GM21529 (cell line): ENCODE measurements around the gene CCDC63.

Source experiments
- ATAC-seq: cut with Tn5 transposase; IDR thresholded peaks from one replicate; pipeline ENCODE4 v1.9.1; 2021; ENCODE audit not compliant: unreplicated experiment

The CCDC63 gene

DNA sequence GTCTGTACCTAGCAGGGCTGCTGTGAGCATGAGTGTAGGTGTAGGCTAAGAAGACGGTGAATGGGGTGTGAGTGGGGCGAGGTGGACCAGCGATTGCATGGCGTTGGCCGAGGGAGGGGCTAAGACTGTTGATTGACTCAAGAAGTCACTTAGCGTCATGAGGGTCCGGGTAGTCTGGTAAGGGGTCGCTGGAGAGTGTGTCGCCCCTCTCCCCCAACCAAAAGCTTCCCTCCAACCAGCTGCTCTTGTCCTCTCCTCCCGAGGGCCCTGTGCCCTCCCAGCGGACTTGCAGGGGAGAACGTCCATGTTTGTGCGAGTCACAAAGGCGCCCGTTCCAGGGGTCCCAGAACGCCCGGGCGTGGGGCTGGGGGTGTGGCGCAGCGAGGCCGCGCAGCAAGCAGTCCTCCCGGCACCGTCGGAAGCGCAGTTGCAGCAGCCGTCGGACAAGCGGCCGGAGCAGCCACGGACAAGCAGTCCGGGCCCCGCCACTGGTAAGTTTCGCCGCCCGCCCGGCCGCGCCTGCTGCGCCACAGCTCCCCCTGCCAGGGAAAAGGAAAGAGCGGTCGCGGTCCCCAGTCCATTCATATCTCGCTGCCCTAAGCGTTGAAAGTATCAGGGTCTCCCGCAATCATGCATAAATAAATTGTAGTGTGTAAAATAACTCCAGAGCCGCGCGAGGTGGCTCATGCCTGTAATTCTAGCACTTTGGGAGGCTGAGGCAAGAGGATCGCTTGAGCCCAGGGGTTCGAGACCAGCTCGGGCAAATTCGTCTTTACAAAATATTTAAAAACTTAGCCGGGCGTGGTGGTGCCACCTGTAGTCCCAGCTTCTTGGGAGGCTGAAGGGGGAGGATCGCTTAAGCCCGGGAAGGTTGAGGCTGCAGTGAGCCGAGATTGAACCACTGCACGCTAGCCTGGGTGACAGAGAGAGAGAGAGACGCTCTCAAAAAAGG is at the start of gene CCDC63:
TSS of gene CCDC63 (plus strand) at position 373 of the 952 bp plus-strand sequence. CDS start 5,968 bp downstream, outside the sequence.
- ATAC-seq: no peak

DNA sequence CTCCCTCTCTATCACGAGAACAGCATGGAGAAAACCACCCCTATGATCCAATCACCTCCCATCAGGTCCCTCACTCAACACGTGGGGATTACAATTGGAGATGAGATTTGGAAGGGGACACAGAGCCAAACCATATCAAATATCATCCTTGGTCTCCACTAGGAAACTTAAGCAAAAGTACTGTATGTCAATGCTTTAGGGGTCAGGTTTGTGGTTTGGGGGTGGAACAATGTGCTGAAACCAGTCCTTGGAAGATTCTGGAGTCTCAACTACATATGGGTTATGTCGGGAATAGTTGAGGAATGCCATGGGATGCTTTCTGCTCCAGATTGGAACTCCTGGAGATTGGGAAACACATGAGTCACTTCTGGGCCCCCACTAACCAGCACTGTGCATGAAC is 48.3 kb upstream of the CCDC63 start:
- ATAC-seq: no peak

DNA sequence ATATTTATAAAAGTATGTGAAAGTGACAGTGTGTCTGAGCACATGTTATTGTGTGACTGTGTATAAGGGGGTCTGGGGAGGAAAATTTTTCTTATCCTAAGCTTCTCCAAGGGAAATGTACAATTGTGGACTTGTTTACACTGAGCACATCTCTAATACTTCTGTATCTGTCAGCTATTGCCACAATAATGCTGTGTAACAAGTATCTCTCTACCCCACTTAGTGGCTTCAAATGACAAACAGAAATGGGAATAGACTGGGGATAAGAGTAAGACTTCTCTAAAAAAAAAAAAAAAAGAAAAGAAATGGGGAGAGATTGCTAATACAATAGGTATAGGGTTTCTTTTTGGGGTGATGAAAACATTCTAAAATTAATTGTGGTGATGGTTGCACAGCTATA is 44.3 kb upstream of the CCDC63 start:
- no peak for ATAC-seq

DNA sequence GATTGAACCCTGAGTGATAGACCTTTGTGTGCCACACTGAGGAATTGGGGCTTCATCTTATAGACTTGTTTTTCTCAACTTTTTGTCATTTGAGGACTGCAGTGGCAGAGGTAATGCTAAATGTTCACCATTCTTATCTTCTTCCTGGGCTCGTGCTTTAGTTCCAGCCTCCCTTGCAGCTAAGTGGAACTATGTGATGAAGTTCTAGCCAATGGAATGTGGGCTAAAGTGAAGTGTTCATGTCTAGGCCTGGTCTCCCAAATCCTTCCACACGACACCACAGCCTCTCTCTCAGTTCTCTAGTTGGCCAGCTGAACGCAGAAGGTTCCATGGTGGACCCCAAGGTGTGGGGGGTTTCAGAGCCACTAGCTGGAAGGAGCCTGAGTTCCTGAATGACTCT is 42.4 kb upstream of the CCDC63 start:
- ATAC-seq: no peak

DNA sequence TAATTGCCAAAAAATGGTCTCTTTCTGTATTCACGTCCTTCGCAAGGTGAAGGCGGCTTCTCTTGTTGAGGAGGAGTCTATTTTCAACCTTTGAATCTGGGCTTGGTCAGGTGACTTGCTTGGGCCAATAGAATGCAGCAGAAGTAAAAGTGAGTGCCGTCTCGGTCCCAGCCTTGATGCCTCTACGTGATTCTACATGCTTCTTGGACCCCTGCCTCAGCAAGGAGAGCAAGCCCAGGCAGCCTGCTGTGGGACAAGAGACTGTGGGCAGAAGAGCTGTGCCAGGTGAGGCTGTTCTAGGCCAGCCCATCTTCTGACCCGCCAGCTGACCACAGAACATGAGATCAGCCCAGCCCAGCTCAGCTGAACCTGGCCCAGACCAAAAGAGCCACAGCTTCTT is 39.1 kb upstream of the CCDC63 start:
- no peak for ATAC-seq

DNA sequence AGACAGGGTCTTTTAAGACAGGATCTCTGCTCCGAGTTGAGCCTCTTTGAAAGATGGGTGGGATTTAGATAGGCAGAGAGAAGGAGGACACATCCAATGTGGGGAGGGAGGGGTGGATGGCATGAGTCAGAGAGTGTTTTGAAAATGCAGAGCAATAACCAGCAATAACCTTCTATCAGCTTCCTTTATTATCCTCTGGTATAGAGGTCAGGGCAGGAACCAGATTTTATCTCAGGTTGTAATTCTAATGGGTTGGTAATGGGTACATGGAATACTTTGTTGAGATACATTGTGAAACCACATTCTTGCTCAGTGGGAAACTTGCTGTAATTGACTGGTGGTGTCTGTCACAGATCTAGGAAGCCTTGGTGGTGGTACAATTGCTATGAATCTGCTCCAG is 37.6 kb upstream of the CCDC63 start:
- no peak for ATAC-seq

DNA sequence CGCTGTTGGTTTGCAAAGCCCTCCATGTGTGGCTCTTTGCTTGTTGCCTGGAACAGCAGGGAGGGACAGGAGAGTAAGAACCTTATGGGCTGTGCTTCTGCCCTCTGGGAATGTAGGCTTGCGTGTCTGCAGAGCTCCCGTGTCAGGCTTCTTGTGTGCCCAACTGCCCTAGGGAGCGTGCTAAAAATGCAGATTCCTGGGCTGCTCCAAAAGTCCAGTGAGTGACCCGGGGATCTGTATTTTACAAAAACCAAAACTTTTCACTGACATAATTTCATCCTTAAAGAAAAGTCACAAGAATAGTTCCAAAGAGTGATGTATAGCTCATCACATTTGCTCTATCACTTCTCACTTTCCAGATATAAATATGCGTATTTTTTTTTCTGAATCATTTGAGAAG is 34.8 kb upstream of the CCDC63 start:
- no peak for ATAC-seq

DNA sequence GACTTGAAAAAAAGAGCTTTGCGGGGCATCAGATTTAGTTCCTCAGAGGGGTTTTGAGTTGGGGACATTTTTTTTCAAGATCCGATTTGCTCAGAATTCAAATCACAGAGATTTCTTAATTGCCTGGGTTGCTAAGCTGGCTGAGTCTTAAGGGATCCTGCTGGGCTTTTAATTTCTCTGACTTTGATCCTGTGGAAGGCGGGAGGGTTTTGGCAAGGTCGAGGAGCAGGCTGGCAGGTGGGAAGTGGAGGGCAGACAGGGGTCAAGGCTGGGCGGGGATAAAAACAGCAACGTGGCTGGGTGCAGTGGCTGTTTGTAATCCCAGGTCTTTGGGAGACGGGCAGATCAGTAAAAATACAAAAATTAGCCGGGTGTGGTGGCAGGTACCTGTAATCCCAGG is 33.5 kb upstream of the CCDC63 start:
- no peak for ATAC-seq

DNA sequence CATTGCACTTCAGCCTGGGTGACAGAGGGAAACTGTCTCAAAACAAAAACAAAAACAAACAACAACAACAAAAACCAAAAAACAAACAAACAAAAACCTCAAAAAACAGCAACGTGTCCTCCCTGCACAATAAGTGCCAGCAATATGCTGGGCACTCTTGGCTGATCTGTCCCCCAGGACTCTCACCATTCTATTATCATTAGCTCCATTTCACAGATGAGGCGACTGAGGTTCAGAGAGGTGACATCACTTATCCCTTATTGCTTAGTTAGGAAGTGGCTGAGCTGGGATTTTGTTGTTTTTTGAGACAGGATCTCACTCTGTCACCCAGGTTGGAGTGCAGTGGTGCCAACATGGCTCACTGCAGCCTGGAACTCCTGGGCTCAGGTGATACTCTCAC is 33.0 kb upstream of the CCDC63 start:
- no peak for ATAC-seq

DNA sequence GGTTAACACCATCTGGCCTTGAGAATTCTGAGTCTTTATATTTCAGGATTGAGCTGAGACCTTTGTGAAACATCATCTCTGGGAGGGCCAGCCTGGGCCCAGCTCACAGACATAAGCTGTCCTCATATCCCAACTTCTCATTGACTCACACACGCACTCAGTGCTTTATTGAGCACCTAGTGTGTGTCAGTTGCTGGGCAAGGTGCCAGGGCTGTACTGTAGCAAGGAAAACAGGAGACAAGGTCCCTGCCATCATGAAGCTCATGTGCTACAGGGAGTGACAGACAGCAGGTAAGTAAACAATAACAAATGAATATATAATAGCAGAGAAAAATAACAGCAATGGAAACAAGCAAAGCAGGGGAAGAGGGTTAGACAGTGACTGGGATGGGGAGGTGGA is 30.5 kb upstream of the CCDC63 start:
- no peak for ATAC-seq

DNA sequence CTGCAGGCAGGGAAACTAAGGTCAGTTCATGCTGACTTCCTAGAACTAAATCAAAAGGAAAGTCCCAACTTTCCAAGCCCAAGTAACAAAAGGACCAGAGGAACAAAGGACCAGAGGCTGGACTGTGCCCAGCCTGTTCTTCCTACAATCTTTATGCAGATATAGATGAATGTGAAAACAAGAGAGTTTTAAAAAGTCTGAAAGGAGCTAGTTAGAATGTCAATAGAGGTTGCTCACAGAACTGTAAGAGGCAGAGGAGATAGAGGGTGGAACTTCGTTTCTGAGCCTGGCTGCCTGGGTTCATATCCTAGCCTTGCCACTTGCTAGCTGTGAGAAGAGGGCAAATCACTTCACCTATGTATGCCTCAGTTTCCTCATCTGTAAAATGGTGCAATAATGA is 30.0 kb upstream of the CCDC63 start:
- ATAC-seq: no peak

DNA sequence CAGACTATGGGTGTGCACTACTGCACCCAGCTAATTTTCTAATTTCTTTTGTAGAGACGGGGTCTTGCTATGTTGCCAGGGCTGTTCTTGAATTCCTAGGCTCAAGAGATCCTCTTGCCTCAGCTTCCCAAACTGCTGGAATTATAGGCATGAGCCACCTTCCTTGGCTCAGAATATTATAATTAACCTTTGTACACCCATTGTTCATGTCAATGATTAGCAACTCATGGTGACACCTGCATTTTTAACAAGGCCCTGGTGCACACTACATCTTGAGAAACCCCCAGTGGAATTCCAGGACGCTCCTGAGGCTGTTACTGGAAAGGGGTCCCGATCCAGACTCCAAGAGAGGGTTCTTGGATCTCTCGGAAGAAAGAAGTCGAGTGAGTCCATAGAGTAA is 28.3 kb upstream of the CCDC63 start:
- no peak for ATAC-seq

DNA sequence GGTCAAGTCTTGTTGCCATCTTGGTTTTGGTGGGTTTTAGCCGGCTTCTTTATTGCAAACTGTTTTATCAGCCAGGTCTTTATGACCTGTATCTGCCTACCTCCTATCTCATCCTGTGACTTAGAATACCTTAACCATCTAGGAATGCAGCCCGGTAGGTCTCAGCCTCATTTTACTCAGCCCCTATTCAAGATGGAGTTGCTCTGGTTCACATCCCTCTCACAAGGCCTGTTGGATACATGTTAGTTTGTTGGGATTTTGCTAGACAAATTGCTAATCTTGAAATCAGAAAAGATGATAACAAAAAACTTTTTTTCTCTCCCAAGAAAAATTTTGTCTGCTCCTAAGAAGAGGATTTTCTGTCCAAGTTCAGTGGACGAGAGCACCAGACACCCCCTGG is 27.6 kb upstream of the CCDC63 start:
- ATAC-seq: no peak

DNA sequence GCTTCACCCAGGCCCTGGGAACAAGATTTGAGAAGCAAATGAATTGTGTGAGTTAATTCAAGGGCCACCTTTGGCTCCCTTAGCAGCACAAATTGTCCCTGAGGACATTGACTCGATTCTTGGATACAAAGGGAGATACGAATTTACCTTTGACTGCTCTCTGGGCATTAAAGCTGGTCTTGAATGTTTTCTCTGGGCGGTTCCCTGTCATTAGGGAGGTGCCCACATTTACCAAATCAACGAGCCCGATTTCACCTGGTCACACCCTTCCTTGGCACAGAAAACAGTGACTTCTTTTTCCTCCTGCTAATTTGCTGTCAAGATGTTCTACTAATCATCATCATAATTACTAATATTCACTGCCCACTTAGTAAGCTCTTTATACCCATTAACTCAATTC is 27.1 kb upstream of the CCDC63 start:
- ATAC-seq: no peak

DNA sequence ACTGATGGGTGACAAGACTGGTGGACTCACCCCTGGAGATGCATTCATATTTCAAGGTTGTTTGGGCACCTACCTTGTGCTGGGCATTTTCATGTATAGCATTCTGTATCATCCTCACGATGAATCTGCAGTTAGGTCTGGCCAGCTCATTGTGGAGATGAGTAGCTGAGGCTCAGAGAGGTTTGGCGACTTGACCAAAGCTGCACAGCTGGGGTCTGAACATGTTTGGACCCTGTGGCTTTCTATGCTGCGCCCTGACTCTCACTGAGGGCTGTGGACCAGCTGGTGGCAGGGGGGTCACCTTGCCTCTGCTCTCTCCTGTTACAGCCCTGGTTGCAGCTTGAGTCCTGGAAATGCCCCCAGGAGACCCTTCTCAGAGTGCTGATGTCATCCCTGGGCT is 24.9 kb upstream of the CCDC63 start:
- ATAC-seq: no peak

DNA sequence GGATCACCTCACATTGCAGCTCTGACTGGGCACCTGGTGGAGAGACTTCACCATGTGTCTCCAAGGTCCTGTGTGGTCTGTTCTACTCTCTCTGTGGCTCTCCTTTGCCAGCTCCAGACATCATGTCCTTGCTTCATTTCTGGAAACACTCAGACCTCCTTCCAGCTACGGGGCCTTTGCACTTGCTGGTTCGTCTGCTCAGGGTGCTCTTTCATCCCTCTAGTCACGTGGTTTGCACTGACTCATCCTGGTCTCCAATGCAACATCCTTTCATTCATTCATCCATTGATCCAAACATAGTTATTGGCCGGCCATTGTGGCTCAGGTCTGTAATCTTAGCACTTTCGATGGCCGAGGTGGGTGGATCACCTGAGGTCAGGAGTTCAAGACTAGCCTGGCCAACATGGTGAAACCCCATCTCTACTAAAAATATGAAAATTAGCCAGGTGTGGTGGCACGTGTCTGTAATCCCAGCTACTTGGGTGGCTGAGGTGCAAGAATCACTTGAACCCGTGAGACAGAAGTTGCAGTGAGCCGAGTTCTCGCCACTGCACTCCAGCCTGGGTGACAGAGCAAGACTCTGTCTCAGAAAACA is 23.9 kb upstream of the CCDC63 start:
- ATAC-seq: no peak

DNA sequence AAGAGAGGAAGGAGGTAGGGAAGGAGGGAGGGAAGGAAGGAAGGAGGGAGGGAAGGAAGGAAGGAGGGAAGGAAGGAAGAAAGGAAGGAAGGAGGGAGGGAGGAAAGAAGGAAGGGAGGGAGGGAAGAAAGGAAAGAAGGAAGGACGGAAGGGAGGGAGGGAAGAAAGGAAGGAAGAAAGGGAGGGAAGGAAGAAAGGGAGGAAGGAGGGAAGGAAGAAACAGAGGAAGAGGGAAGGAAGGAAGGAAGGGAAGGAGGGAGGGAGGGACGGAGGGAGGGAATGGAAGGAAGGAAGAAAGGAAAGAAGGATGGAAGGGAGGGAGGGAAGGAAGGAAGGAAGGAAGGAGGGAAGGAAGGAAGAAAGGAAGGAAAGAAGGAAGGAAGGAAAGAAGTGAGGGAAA is 22.4 kb upstream of the CCDC63 start:
- no peak for ATAC-seq

DNA sequence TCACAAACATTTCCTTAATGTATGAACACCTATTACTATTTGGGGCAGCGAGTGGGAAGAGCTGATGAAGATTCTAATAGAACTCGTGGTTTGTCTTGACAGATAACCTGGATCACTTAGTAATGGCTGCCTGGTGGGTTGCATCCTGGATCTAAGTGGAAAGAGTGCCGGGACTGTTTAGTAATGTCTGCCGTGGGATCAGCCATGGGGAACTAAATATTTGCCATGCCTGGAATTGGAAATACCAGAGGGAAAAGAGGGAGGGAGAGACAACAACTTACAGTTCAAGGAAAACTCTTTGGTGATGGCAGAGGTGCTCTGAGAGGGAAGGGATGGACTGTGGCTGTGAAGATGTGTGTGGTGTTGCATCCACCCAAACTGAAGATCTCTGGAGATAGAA is 21.3 kb upstream of the CCDC63 start:
- no peak for ATAC-seq

DNA sequence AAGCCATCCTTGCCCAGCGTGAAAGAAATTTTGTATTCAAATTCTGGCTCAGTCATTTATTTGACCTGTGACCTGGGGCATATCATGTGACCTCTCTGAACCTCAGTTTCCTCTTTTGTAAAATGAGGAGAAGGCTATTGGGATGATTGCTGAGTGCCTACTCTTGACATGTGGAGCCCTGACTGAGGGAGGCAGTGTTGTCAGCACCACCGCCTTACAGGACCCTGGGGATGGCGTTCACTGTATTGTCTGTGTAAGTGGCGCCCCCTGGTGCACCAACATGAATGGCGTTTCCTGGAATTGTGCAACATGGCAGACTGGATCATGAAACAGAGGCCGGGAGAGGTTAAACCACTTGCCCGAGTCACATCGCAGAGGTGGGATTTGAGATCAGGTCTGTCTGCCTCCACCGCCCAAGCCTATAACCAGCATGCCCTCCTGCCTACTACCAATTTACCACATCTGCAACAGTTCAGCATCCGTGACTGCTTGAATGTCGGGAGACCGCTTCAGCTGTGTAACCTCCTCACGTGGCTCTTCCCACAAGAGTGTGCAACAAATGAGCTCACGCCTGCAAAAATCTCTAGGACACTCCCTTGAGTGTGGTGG is 20.1 kb upstream of the CCDC63 start:
- ATAC-seq: peak; percentile 88

DNA sequence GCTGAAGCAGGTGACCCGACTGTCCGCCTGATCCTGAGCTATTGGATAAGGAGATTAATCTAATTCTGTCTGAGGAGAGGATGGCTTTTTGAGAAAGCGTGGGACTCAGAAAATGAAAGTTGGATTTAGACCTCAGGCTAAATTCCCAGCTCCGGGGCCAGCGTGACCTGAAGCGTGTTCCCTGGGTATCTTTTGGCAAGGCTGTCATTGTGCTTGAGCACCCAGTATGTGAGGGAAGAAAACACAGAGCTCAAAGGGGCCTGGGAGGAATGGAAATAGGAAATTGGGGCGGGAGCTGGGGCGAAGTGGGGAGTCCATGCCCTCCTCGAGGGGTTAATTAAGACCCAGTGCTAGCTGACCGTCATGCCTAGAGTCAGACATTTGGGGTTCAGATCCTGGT is 17.5 kb upstream of the CCDC63 start:
- ATAC-seq: no peak

DNA sequence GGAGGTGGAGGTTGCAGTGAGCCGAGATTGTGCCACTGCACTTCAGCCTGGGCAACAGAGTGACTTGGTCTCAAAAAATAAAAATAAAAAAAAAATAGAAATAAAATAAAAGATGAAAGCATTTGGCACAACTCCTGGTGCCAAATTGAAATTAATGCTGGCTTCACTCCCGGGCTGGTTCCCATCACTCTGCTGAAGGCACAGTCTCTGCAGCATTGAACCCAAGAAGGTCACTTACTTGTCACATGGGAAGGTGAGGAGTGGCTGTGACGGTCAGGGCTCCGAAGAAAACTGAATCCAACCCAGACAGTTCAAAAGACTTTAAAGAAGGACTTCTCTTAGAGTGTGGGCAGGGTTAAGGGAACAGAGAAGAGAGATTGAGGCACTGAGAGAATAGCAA is 10.5 kb upstream of the CCDC63 start:
- no peak for ATAC-seq

DNA sequence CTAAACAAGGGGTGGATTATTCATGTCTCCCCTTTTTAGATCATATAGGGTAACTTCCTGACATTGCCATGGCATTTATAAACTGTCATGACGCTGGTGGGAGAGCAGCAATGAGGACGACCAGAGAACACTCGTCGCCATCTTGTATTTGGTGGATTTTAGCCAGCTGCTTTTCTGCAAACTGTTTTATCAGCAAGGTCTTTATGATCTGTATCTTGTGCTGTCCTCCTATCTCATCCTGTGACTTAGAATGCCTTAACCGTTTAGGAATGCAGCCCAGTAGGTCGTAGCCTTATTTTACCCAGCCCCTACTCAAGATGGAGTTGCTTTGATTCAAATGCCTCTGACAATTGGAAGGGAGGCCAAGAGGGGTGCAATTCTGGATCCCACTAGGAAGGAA is 5.8 kb upstream of the CCDC63 start:
- no peak for ATAC-seq
